GM23338 (cell line): ENCODE results near the gene BAX.

Experiments used
- EZH2 ChIP-seq: fragments of 200-600 bp; sonication (generic); IDR thresholded peaks from one replicate; pipeline ENCODE4 v1.8.0; 2017; ENCODE audit warnings: antibody characterized with exemption, mild to moderate bottlenecking, low read depth; ENCODE audit not compliant: unreplicated experiment
- JUNB ChIP-seq: IDR thresholded peaks from one replicate; pipeline ENCODE4 v1.6.1; 2016; ENCODE audit warnings: antibody characterized with exemption; ENCODE audit not compliant: unreplicated experiment
- POLR2AphosphoS5 ChIP-seq: IDR thresholded peaks from 2 replicates; pipeline ENCODE4 v1.6.1; 2016; ENCODE audit warnings: antibody characterized with exemption, low read depth
- ZNF331 ChIP-seq: fragments of 250-450 bp; sonication (Bioruptor Pico); IDR thresholded peaks from 2 replicates; pipeline ENCODE4 v1.5.0; 2020; ENCODE audit warnings: low read depth, mild to moderate bottlenecking, moderate library complexity
- TF ChIP-seq, protein P1 (sequence below), 2 experiments: fragments of 200-600 bp in 1 of 2; sonication (generic) in 1 of 2; conservative IDR thresholded peaks; 2 replicates each; pipeline versions ENCODE4 v1.5.1 to v1.6.1; 2016 to 2017; ENCODE audit warnings: antibody characterized with exemption in 2 of 2, low read depth in 2 of 2, mild to moderate bottlenecking in 2 of 2, moderate library complexity in 1 of 2
- TF ChIP-seq, protein P2 (sequence below): IDR thresholded peaks from one replicate; pipeline ENCODE4 v1.6.1; 2018; ENCODE audit warnings: antibody characterized with exemption; ENCODE audit not compliant: unreplicated experiment

DNA sequence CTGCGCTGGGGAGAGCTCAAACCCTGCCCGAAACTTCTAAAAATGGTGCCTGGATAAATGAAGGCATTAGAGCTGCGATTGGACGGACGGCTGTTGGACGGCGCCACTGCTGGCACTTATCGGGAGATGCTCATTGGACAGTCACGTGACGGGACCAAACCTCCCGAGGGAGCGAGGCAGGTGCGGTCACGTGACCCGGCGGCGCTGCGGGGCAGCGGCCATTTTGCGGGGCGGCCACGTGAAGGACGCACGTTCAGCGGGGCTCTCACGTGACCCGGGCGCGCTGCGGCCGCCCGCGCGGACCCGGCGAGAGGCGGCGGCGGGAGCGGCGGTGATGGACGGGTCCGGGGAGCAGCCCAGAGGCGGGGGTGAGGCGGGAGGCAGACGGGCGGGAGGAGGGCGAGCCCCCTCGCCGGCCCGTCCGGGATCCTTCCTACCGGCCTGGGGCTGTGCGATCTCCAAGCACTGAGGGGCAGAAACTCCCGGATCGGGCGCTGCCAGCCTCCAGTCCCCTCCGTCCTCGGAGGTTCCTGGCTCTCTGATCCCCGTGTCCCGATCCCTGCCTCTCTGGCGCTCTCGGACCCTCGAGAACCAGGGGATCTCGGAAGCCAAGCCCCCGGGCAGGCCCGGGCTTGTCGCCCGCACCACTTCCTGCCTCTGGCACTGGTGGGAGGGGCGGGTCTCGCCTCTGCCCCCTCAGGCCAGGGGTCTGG, at the start of gene BAX:
- TF ChIP-seq ZNF331 (CRISPR knock-in tag) = no peak
- no peak for TF ChIP-seq EZH2
- TF ChIP-seq, protein P1, sequence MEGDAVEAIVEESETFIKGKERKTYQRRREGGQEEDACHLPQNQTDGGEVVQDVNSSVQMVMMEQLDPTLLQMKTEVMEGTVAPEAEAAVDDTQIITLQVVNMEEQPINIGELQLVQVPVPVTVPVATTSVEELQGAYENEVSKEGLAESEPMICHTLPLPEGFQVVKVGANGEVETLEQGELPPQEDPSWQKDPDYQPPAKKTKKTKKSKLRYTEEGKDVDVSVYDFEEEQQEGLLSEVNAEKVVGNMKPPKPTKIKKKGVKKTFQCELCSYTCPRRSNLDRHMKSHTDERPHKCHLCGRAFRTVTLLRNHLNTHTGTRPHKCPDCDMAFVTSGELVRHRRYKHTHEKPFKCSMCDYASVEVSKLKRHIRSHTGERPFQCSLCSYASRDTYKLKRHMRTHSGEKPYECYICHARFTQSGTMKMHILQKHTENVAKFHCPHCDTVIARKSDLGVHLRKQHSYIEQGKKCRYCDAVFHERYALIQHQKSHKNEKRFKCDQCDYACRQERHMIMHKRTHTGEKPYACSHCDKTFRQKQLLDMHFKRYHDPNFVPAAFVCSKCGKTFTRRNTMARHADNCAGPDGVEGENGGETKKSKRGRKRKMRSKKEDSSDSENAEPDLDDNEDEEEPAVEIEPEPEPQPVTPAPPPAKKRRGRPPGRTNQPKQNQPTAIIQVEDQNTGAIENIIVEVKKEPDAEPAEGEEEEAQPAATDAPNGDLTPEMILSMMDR (conservative IDR thresholded peaks at IDR 0.05; ENCODE audit: low read depth in 2 of 2) = no peak
- TF ChIP-seq, protein P2, sequence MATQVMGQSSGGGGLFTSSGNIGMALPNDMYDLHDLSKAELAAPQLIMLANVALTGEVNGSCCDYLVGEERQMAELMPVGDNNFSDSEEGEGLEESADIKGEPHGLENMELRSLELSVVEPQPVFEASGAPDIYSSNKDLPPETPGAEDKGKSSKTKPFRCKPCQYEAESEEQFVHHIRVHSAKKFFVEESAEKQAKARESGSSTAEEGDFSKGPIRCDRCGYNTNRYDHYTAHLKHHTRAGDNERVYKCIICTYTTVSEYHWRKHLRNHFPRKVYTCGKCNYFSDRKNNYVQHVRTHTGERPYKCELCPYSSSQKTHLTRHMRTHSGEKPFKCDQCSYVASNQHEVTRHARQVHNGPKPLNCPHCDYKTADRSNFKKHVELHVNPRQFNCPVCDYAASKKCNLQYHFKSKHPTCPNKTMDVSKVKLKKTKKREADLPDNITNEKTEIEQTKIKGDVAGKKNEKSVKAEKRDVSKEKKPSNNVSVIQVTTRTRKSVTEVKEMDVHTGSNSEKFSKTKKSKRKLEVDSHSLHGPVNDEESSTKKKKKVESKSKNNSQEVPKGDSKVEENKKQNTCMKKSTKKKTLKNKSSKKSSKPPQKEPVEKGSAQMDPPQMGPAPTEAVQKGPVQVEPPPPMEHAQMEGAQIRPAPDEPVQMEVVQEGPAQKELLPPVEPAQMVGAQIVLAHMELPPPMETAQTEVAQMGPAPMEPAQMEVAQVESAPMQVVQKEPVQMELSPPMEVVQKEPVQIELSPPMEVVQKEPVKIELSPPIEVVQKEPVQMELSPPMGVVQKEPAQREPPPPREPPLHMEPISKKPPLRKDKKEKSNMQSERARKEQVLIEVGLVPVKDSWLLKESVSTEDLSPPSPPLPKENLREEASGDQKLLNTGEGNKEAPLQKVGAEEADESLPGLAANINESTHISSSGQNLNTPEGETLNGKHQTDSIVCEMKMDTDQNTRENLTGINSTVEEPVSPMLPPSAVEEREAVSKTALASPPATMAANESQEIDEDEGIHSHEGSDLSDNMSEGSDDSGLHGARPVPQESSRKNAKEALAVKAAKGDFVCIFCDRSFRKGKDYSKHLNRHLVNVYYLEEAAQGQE = no peak
- TF ChIP-seq JUNB = no peak
- peak; percentile 87 for TF ChIP-seq POLR2AphosphoS5
